SK-N-SH (cell line): ENCODE data around the gene TULP4. TPM values are rescaled to one million over a fixed set of nuclear protein-coding genes. Genes with fewer than 3 reads are reported as not detected.

Experiments used
- CTCF ChIA-PET: fragments of 300-600, 350-600 bp; formaldehyde crosslinking; extraction: SDS; loops from one replicate; lab custom pipeline; 2021; lab: Yijun Ruan, JAX
- POLR2A ChIA-PET: fragments of 350-600 bp; sonication (Branson Sonifier 250); formaldehyde crosslinking; extraction: SDS; loops from one replicate; lab custom pipeline; 2020; ENCODE audit warnings: antibody characterized with exemption, inconsistent platforms; lab: Yijun Ruan, JAX
- DNase-seq: peaks from one replicate; pipeline ENCODE4 v3.0.0; 2012
- H2AFZ ChIP-seq: fragments of 200-600 bp; sonication (generic); 2 replicates; pipeline ENCODE4 v1.8.1; 2016; ENCODE audit warnings: antibody characterized with exemption, mild to moderate bottlenecking, low read depth
- H3F3A ChIP-seq: fragments of 200-600 bp; sonication (generic); replicated peaks from 2 replicates; pipeline ENCODE3; 2016; ENCODE audit warnings: antibody characterized with exemption, mild to moderate bottlenecking; ENCODE audit not compliant: insufficient read depth
- H3K27ac ChIP-seq, 2 experiments: fragments of 200-500 bp in 1 of 2; fragments of 200-600 bp in 1 of 2; sonication (Bioruptor generic) in 1 of 2; sonication (generic), shearing (Covaris generic) in 1 of 2; 2 replicates each; pipeline versions ENCODE4 v1.5.1 to v1.6.1; 2014 to 2016; ENCODE audit warnings: low read depth in 2 of 2, inconsistent platforms in 1 of 2, low read length in 1 of 2, mild to moderate bottlenecking in 1 of 2, mixed read lengths in 1 of 2
- H3K27me3 ChIP-seq: fragments of 200-600 bp; sonication (generic), shearing (Covaris generic); 2 replicates; pipeline ENCODE4 v1.6.1; 2016; ENCODE audit warnings: mixed run types; ENCODE audit not compliant: insufficient read depth
- H3K36me3 ChIP-seq, 2 experiments: fragments of 200-500 bp in 1 of 2; fragments of 200-600 bp in 1 of 2; sonication (Bioruptor generic) in 1 of 2; sonication (generic) in 1 of 2; replicated peaks in 1 of 2; 2 replicates each; pipeline versions ENCODE3 to v1.5.1; 2014 to 2016; ENCODE audit warnings: low read length in 1 of 2, mild to moderate bottlenecking in 1 of 2; ENCODE audit not compliant: insufficient read depth in 2 of 2, control insufficient read depth in 1 of 2
- H3K4me1 ChIP-seq, 2 experiments: fragments of 200-500 bp in 1 of 2; fragments of 200-600 bp in 1 of 2; sonication (Bioruptor generic) in 1 of 2; sonication (generic), shearing (Covaris generic) in 1 of 2; 2 replicates each; pipeline versions ENCODE4 v1.5.1 to v1.6.1; 2014 to 2016; ENCODE audit warnings: low read depth in 1 of 2, low read length in 1 of 2, mixed run types in 1 of 2; ENCODE audit not compliant: insufficient read depth in 2 of 2, control insufficient read depth in 1 of 2
- H3K4me2 ChIP-seq: fragments of 200-600 bp; sonication (generic), shearing (Covaris generic); 2 replicates; pipeline ENCODE4 v1.6.1; 2017; ENCODE audit warnings: mixed run types
- H3K4me3 ChIP-seq, 2 experiments: fragments of 200-500 bp in 1 of 2; fragments of 200-600 bp in 1 of 2; sonication (Bioruptor generic) in 1 of 2; sonication (generic), shearing (Covaris generic) in 1 of 2; 2 replicates each; pipeline versions ENCODE4 v1.5.1 to v1.8.1; 2014 to 2016; ENCODE audit warnings: low read depth in 2 of 2, inconsistent platforms in 1 of 2, low read length in 1 of 2, mild to moderate bottlenecking in 1 of 2, mixed read lengths in 1 of 2, moderate library complexity in 1 of 2
- H3K79me2 ChIP-seq: fragments of 200-600 bp; sonication (generic); 2 replicates; pipeline ENCODE4 v1.8.1; 2017; ENCODE audit warnings: mild to moderate bottlenecking; ENCODE audit not compliant: insufficient read depth
- H3K9ac ChIP-seq: fragments of 200-600 bp; sonication (generic); 2 replicates; pipeline ENCODE4 v1.6.1; 2017; ENCODE audit warnings: mixed run types
- H3K9me2 ChIP-seq: fragments of 200-600 bp; sonication (generic); 2 replicates; pipeline ENCODE4 v1.6.1; 2017; ENCODE audit warnings: mixed run types
- H3K9me3 ChIP-seq: fragments of 200-600 bp; sonication (generic); 2 replicates; pipeline ENCODE4 v1.6.1; 2017; ENCODE audit warnings: mixed run types, mild to moderate bottlenecking, moderate library complexity
- H4K20me1 ChIP-seq: fragments of 200-600 bp; sonication (generic); 2 replicates; pipeline ENCODE4 v1.6.1; 2017; ENCODE audit warnings: mild to moderate bottlenecking, mixed run types; ENCODE audit not compliant: insufficient read depth
- CHD2 ChIP-seq: fragments of 150-350 bp; IDR thresholded peaks from 2 replicates; pipeline ENCODE4 v1.6.1; 2018; ENCODE audit warnings: low read length; ENCODE audit not compliant: partially characterized antibody
- ELF1 ChIP-seq: IDR thresholded peaks from 2 replicates; pipeline ENCODE4 v1.4.0; 2012
- EZH2phosphoT487 ChIP-seq: fragments of 200-600 bp; sonication (generic); IDR thresholded peaks from 2 replicates; pipeline ENCODE4 v1.6.1; 2017; ENCODE audit warnings: low read depth, mixed run types, mild to moderate bottlenecking, antibody characterized with exemption, moderate library complexity, borderline replicate concordance
- FOSL2 ChIP-seq: IDR thresholded peaks from 2 replicates; pipeline ENCODE4 v1.4.0; 2012; ENCODE audit warnings: low read depth, mild to moderate bottlenecking, moderate library complexity, borderline replicate concordance
- FOXJ3 ChIP-seq: sonication (generic); formaldehyde crosslinking; IDR thresholded peaks from 2 replicates; pipeline ENCODE4 v1.5.1; 2020; ENCODE audit warnings: mild to moderate bottlenecking, missing genetic modification reagents
- FOXM1 ChIP-seq: IDR thresholded peaks from 2 replicates; pipeline ENCODE4 v1.4.0; 2012; ENCODE audit warnings: low read depth, mild to moderate bottlenecking
- GABPA ChIP-seq: IDR thresholded peaks from 2 replicates; pipeline ENCODE4 v1.4.0; 2012; ENCODE audit warnings: low read depth, mild to moderate bottlenecking
- JUND ChIP-seq: IDR thresholded peaks from 2 replicates; pipeline ENCODE4 v1.4.0; 2012
- MEF2A ChIP-seq: IDR thresholded peaks from 2 replicates; pipeline ENCODE4 v1.4.0; 2012; ENCODE audit warnings: low read depth, borderline replicate concordance
- MXI1 ChIP-seq: IDR thresholded peaks from 2 replicates; pipeline ENCODE4 v1.6.1; 2012; ENCODE audit warnings: mild to moderate bottlenecking, low read depth, low read length, improper control_type of control experiment
- NFIC ChIP-seq: IDR thresholded peaks from 2 replicates; pipeline ENCODE4 v1.4.0; 2012; ENCODE audit warnings: borderline replicate concordance
- NRF1 ChIP-seq: IDR thresholded peaks from 2 replicates; pipeline ENCODE4 v1.6.1; 2012; ENCODE audit warnings: low read depth, mild to moderate bottlenecking, low read length
- RAD21 ChIP-seq: IDR thresholded peaks from 2 replicates; pipeline ENCODE4 v1.6.1; 2012; ENCODE audit warnings: mild to moderate bottlenecking, low read length
- RFX5 ChIP-seq: IDR thresholded peaks from 2 replicates; pipeline ENCODE4 v1.6.1; 2012; ENCODE audit warnings: mild to moderate bottlenecking, improper control_type of control experiment, low read length
- SIN3A ChIP-seq: IDR thresholded peaks from 2 replicates; pipeline ENCODE4 v1.6.1; 2012; ENCODE audit warnings: low read depth, mild to moderate bottlenecking, low read length, moderate library complexity, borderline replicate concordance
- TAF1 ChIP-seq: IDR thresholded peaks from 2 replicates; pipeline ENCODE4 v1.6.1; 2012; ENCODE audit warnings: low read depth, mild to moderate bottlenecking, low read length, moderate library complexity, borderline replicate concordance
- TEAD4 ChIP-seq: IDR thresholded peaks from 2 replicates; pipeline ENCODE4 v1.4.0; 2012; ENCODE audit warnings: mild to moderate bottlenecking, borderline replicate concordance; ENCODE audit not compliant: insufficient read depth
- WGBS: methylation state at CpG from one replicate; pipeline ENCODE4 v1.1.6; 2017; ENCODE audit warnings: low lambda C conversion rate; 5-methylcytosine and 5-hydroxymethylcytosine counted together
- polyA plus RNA-seq, 3 experiments: library from polyadenylated mRNA; depleted of rRNA; stranded (reverse); fragments of >200 nt; gene quantifications; 2 replicates each; pipeline ENCODE4 v1.2.3, GENCODE V29; 2012
- TF ChIP-seq, protein P1 (sequence below): IDR thresholded peaks from 2 replicates; pipeline ENCODE4 v1.6.1; 2012; ENCODE audit warnings: mild to moderate bottlenecking, low read depth, low read length, moderate library complexity
- TF ChIP-seq, protein P2 (sequence below): fragments of 150-350 bp; IDR thresholded peaks from 2 replicates; pipeline ENCODE4 v1.6.1; 2017; ENCODE audit warnings: antibody characterized with exemption, low read length, low read depth, borderline replicate concordance
- TF ChIP-seq, protein P3 (sequence below): IDR thresholded peaks from 2 replicates; pipeline ENCODE4; 2012
- TF ChIP-seq, protein P4 (sequence below): fragments of 200-600 bp; sonication (generic); IDR thresholded peaks from 2 replicates; pipeline ENCODE4 v1.6.1; 2017; ENCODE audit warnings: antibody characterized with exemption, mild to moderate bottlenecking, moderate library complexity
- TF ChIP-seq, protein P5 (sequence below): IDR thresholded peaks from 2 replicates; pipeline ENCODE4 v1.4.0; 2012; ENCODE audit warnings: low read depth, borderline replicate concordance

Gene TULP4
- polyA plus RNA-seq, 1 of the 3 experiments (the other 2 are of a cell fraction): 5.9 TPM

DNA sequence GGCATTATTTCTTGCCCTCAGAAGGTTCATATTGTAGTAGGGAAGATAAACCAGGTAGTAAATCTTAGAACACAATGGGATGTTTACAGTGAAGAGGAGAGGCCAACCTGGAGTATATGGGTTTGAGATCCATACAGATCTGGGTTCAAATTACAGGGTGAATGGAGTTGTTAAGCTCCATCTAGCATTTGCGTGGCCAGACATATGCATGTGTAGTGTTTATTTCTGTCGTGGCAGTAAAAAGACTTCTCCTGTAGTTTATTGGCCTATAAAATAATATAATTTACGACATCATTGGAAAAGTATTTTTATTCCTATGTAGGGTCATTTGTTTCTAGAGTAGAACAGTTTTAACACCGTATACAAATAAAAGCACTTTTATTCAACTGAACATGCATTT is 25.2 kb upstream of the TULP4 start (continued):
- TF ChIP-seq, protein P1, sequence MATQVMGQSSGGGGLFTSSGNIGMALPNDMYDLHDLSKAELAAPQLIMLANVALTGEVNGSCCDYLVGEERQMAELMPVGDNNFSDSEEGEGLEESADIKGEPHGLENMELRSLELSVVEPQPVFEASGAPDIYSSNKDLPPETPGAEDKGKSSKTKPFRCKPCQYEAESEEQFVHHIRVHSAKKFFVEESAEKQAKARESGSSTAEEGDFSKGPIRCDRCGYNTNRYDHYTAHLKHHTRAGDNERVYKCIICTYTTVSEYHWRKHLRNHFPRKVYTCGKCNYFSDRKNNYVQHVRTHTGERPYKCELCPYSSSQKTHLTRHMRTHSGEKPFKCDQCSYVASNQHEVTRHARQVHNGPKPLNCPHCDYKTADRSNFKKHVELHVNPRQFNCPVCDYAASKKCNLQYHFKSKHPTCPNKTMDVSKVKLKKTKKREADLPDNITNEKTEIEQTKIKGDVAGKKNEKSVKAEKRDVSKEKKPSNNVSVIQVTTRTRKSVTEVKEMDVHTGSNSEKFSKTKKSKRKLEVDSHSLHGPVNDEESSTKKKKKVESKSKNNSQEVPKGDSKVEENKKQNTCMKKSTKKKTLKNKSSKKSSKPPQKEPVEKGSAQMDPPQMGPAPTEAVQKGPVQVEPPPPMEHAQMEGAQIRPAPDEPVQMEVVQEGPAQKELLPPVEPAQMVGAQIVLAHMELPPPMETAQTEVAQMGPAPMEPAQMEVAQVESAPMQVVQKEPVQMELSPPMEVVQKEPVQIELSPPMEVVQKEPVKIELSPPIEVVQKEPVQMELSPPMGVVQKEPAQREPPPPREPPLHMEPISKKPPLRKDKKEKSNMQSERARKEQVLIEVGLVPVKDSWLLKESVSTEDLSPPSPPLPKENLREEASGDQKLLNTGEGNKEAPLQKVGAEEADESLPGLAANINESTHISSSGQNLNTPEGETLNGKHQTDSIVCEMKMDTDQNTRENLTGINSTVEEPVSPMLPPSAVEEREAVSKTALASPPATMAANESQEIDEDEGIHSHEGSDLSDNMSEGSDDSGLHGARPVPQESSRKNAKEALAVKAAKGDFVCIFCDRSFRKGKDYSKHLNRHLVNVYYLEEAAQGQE: no peak
- TF ChIP-seq, protein P2, sequence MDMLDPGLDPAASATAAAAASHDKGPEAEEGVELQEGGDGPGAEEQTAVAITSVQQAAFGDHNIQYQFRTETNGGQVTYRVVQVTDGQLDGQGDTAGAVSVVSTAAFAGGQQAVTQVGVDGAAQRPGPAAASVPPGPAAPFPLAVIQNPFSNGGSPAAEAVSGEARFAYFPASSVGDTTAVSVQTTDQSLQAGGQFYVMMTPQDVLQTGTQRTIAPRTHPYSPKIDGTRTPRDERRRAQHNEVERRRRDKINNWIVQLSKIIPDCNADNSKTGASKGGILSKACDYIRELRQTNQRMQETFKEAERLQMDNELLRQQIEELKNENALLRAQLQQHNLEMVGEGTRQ: no peak
- TF ChIP-seq SIN3A (no peak), MXI1 (no peak), NFIC (no peak), MEF2A (no peak), TAF1 (no peak), FOXM1 (no peak)
- TF ChIP-seq, all 33 proteins: peak for 0

DNA sequence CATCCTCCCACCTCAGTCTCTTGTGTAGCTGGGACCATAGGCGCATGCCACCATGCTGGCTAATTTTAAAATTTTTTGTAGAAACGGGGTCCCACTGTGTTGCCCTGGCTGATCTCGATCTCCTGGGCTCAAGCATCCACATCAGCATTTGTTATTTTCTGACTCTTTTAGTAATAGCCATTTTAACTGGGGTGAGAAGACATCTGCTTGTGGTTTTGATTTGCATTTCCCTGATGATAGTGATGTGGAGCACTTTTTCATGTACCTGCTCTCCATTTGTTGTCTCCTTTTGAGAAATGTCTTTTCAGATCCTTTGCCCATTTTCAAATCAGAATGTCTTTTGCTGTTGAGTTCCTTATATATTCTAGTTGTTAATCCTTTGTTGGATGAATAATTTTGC is 22.2 kb upstream of the TULP4 start:
- Histone ChIP-seq H3K79me2 (peaks cover 72% of the 10 kb centered on the region), H4K20me1 (no peaks in the 10 kb centered on the region), H3K4me2 (no peak overlapping the region), H3K27ac (no peak overlapping the region), H3K9ac (no peak overlapping the region), H3K9me2 (no peaks in the 10 kb centered on the region), H2AFZ (no peak overlapping the region), H3F3A (peaks cover 14% of the 10 kb centered on the region), H3K4me1 (peaks cover 5 to 16% of the 10 kb centered on the region in 2 experiments), H3K4me3 (no peak overlapping the region), H3K27me3 (no peaks in the 10 kb centered on the region), H3K9me3 (peaks cover 10% of the 10 kb centered on the region; the same call in 1 of the 2 replicates), H3K36me3 (peaks cover 27 to 38% of the 10 kb centered on the region in 2 experiments)
- DNase-seq: no peak
- WGBS: 76% methylated on average over 3 of the region's 3 CpGs
- ChIA-PET POLR2A (no interaction called here), CTCF (no interaction called here)
- no peak for TF ChIP-seq EZH2phosphoT487
- TF ChIP-seq SIN3A: no peak
- no peak for TF ChIP-seq RAD21
- TF ChIP-seq NFIC: no peak
- no peak for TF ChIP-seq ELF1
- no peak for TF ChIP-seq GABPA
- TF ChIP-seq, protein P3, sequence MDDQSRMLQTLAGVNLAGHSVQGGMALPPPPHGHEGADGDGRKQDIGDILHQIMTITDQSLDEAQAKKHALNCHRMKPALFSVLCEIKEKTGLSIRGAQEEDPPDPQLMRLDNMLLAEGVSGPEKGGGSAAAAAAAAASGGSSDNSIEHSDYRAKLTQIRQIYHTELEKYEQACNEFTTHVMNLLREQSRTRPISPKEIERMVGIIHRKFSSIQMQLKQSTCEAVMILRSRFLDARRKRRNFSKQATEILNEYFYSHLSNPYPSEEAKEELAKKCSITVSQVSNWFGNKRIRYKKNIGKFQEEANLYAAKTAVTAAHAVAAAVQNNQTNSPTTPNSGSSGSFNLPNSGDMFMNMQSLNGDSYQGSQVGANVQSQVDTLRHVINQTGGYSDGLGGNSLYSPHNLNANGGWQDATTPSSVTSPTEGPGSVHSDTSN: no peak
- TF ChIP-seq TAF1: no peak
- no peak for TF ChIP-seq CHD2
- TF ChIP-seq FOXJ3: no peak
- TF ChIP-seq TEAD4: no peak
- no peak for TF ChIP-seq JUND
- TF ChIP-seq FOSL2: no peak
- no peak for TF ChIP-seq NRF1
- TF ChIP-seq, protein P4, sequence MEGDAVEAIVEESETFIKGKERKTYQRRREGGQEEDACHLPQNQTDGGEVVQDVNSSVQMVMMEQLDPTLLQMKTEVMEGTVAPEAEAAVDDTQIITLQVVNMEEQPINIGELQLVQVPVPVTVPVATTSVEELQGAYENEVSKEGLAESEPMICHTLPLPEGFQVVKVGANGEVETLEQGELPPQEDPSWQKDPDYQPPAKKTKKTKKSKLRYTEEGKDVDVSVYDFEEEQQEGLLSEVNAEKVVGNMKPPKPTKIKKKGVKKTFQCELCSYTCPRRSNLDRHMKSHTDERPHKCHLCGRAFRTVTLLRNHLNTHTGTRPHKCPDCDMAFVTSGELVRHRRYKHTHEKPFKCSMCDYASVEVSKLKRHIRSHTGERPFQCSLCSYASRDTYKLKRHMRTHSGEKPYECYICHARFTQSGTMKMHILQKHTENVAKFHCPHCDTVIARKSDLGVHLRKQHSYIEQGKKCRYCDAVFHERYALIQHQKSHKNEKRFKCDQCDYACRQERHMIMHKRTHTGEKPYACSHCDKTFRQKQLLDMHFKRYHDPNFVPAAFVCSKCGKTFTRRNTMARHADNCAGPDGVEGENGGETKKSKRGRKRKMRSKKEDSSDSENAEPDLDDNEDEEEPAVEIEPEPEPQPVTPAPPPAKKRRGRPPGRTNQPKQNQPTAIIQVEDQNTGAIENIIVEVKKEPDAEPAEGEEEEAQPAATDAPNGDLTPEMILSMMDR: no peak
- no peak for TF ChIP-seq RFX5
- no peak for TF ChIP-seq MXI1
- TF ChIP-seq, protein P5, sequence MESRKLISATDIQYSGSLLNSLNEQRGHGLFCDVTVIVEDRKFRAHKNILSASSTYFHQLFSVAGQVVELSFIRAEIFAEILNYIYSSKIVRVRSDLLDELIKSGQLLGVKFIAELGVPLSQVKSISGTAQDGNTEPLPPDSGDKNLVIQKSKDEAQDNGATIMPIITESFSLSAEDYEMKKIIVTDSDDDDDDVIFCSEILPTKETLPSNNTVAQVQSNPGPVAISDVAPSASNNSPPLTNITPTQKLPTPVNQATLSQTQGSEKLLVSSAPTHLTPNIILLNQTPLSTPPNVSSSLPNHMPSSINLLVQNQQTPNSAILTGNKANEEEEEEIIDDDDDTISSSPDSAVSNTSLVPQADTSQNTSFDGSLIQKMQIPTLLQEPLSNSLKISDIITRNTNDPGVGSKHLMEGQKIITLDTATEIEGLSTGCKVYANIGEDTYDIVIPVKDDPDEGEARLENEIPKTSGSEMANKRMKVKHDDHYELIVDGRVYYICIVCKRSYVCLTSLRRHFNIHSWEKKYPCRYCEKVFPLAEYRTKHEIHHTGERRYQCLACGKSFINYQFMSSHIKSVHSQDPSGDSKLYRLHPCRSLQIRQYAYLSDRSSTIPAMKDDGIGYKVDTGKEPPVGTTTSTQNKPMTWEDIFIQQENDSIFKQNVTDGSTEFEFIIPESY: no peak
- TF ChIP-seq FOXM1: no peak
